ENCODE measurements around the gene TIAM2.
"Not testable (repeated sequence)": the region's sequence is repeated elsewhere in the genome, so short reads cannot be mapped to it uniquely, and the experiment has no call there.

Gene TIAM2

DNA sequence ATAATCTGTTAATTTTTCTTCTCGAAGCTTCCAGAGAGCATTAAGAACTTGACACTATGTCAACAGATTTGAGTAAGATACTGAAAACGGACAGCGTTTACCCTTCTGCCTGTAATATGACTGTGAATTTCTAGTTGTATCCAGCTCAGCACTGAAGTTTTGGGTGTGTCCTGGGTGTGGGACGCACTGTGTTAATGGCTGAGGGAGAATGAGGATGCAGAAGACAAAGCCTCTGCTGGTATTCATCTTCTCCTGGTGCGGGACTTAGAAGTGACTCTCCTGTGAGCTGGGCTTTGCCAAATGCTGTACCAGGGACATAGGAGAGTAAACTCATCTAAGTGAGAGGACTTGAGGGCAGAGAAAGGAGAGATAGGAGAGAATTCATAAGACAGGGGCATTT is 178.4 kb downstream of the TIAM2 start:
- no peak for DNase-seq

DNA sequence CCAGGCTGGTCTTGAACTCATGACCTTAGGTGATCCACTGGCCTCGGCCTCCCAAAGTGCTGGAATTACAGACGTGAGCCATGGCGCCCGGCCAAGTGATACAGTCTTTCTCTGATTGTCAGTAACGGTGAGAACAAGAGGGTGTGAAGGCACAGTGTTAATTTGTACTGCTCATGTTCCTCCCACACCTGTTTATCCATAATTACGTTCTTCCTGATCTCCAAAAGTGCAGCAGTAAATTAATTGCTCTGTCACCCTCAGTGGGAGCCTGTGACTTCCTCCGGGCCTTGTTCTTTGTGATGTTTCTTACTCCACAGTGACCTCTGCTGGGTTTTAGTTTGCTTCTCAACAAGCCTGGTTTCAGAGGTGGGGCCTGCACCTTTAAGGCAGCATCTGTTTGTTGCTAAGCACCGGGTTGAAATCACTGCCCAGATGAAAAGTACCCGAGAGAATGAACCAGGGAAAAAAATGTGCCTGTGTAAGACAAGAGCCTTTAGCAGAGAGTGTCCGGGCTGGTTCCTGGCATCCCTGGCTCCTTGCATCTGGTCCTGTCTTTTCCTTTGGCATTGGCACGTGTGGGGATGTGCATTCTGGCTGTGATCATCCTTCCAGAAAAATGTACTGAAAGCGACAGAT is 179.6 kb downstream of the TIAM2 start:
- DNase-seq, result peak; percentile 27

DNA sequence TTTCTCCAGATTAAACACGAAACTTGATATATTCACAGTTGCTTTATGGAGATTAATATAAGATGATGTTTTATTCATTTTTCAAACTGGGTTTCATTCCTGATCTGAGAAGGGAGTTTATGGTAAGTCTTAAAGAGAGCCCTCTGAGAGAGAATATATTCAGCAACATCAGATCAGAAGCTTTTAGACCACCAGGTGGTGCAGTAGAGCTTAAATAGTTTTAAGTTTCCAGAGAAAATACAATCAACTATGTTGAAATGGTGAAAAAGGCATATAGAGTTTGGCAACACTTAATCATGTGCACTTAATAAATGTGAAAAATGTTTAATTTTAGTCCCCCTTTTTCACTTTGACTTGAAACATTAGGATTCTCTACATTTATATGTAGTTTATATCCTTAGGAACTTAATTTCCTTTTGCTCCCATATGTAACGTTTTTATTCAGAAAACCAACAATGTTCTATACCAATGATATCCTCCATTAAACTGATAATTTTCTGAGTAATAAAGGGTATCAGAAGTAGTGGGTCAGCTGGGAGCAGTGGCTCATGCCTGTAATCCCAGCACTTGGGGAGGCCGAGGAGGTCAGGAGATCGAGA is 182.3 kb downstream of the TIAM2 start:
- DNase-seq, result no peak

DNA sequence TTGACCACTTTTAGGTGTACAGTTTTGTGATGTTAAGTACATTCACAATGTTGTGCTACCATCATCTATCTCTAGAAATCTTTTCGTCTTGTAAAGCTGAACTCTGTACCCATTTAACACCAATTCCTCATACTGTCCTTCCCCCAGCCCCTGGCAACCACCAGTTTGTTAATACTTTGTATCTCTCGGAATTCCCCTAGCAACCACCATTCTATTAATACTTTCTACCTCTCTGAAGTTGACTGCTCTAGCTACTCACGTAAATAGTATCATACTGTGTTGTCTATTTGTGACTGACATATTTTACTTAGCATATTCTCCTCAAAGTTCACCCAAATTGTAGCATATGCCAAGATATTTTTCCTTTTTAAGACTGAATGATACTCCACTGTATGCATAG is 186.4 kb downstream of the TIAM2 start:
- DNase-seq, result no peak

DNA sequence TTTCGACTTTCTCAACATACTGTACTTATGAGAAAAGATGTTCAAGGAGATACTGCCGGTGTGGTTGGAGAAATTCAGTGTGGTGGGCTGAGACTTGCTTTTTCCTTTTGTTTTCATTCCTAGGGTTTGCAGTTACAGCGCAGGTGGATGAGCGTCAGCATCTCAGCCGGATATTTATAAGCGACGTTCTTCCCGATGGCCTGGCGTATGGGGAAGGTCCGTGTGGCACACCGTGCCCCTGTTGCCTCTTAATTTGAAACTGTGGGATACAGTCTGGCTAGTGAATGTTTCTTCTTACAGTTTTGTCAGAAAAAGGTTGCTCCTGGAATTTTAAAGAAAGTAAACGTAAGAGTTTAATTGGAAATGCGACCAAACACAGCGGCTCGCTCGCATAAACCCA is 187.0 kb downstream of the TIAM2 start:
- no peak for DNase-seq

DNA sequence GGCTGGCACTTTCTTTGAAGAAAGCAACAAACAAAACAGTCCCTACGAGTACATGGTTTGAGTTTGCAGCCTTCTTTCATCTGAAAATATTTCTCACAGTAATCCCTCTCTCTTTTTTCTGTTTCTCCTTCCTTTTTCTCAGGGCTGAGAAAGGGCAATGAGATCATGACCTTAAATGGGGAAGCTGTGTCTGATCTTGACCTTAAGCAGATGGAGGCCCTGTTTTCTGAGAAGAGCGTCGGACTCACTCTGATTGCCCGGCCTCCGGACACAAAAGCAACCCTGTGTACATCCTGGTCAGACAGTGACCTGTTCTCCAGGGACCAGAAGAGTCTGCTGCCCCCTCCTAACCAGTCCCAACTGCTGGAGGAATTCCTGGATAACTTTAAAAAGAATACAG is 188.0 kb downstream of the TIAM2 start:
- DNase-seq, result no peak

DNA sequence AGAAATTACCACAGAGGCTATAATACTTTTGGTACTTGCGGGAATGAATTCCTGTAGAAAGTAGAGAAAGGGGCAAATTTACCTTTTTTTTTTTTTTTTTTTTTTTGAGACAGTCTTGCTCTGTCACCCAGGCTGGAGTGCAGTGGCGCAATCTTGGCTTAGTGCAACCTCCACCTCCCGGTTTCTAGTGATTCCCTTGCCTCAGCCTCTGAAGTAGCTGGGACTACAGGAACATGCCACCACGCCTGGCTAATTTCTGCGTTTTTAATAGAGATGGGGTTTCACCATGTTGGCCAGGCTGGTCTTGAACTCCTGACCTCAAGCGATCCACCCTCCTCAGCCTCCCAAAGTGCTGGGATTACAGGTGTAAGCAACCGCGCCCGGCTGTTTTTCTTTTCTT is 189.9 kb downstream of the TIAM2 start:
- DNase-seq, result not testable (repeated sequence)

DNA sequence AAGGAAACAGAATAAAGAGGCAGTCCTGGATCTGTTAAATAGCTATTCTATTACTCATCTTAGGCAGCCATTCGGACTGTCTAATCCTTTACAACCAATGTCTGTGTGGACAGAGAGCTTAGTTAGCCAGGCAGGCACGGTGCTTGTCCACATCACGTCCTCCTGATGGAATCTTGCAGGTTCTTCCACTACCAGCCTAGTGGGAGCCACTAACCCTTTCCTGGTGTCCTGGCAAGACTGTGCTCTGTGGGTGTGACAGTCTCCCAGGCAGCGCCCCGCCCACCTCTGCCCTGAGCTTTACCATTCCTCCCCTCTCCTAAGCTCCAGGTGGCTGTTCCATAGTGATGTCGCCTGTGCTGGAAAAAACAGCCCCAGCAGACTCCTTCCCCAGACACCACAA is 190.4 kb downstream of the TIAM2 start:
- no peak for DNase-seq

DNA sequence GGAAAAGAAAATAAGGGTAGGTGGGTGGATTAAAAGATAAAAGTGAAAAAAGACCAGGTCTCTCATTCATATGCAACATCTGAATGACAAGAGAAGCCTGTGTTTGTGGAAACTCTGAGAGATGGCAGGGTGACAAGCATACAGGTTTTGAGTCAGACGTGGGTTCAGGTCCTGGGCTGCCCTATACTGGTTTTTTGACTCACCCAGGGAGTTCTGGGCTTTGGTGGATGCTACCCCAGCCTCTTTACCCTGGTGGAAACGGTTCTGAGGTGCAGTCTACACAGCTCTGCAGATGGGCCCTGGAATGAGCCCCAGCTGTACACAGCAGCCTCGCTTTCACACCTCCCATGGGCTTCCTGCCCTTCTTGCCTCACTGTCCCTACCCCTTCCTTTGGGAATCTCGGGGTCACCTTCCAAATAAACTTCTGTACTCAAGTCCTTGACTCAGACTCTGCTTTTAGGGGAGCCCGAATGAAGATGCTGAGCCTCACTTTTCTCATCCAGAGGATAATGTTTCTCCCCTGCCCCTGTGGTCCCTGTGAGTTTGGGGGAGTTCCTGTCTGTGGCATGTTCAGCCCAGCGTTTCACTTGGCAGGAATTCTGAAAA is 191.0 kb downstream of the TIAM2 start:
- no peak for DNase-seq

DNA sequence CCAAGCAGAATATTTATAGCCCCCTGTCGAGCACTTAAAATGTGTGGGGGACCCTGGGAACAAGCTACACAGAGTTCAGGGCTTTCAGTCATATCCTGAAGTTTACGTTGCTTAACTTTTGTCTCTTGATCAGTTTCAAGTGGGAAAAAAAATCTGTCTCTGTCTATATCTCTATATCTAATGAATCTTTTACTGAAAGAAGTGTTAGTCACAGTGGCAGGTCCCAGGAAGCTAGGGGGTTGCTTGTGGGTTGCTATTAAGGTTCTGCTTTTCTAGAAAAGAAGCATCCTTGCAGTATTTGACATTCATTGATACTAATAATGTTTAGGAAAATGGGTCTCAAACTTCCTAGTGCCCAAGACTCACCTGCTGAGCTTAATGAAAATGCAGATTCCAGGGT is 192.0 kb downstream of the TIAM2 start:
- no peak for DNase-seq

DNA sequence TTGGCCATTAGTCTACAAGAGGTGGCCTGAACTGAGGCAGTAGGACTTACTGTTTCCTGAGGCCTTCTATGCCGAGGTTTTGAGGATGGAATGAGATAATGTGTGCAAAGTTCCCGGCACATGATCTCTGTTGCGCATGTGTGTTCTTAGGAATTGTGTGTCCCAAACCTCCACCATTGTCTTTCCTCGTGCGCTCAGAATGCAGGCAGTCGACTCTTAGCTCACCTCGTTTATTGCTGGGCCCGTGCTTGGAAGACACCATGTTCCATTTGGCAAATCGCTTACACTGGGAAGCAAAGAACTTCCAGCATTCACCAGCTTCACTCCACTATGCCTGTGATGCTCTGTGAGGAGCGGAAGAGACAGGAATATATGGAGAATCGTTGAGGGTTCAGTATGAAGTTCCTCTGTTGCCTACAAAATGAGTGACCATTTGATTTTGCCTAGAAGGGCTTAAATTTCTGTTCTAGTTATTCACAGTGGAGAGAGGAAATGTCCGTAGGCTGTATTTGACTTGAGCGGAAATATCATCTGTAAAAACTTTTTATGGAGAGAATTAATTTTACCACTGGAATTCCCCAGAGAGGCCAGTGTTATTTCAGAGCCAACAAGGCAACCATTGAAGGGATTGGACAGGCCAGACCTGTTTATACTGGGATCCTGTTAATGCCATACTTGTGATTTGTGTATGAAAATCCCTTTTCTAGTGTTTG is 193.0 kb downstream of the TIAM2 start:
- DNase-seq, result no peak

DNA sequence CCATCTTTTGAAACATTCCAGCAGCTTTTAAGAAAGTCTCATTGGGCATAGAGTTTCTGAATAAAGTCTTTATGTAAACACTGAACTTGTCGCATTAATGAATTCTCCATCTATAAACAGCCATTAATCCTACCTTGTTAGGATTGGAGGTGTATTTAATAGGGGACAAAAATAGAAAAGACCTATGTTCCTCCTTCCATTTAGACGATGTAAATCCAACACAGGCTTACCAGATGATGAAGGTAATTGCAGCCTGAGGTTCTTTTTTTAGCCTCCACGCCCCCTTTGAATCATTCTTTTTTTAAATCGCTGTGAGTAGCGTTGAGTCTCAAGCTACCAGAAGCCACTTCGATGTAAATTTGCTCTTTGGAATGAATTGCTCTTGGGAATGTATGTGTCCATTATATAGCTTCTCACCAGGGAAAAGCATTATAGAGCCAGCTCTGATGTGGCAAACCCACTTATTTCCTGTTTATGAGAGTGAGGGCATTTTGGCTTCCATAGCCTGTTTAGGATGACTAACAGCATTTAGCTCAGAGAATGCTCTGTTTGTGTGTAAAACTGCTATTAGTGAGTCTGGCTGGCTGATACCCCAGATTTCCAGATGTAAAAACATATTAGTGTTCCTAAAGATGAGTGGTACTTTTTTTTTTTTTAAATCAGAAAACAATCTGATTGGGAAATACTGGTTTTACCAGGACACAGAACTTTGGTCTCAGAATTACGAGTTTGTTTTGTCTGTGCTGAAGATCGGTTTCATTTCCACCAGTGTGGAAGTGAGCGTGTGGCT is 193.8 kb downstream of the TIAM2 start:
- DNase-seq, result no peak

DNA sequence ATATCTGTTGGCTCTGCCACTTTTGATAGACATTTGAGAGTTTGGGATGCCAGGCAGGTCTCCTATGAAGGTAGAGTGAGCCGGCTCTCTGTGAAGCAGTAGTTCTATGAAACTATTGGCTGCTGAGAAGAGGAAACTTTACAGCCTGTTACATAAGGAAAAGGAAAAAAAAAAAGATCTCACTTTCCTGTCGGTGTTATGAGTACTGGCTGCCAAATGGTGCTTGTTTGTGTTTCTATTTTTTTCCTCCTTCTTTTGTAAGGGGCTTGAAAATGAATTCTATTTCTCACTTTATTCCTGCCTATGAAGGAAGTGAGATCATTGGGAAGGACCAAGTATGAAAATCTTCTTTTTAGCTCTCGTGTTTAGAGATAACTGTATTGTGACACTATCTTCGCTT is 195.6 kb downstream of the TIAM2 start:
- DNase-seq, result no peak

DNA sequence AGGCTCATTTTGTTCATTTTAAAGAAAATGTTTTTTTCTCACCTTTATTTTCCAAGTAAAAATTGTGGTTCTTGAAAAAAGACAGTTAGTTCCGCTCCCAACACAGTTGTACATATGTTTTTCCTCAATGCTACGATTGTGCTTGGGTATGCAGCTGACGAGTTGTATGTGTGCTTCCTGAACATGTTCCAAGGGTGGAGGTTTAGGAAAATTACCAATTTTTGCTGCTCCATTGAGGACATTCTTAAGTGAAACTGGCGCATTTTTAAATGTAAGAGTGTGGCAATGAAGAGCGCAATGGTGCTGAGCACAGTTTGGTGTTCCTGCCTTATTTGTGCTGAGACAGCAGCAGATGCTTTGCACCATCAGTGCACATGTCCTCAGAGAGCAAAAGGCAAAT is 198.4 kb downstream of the TIAM2 start:
- DNase-seq, result no peak

DNA sequence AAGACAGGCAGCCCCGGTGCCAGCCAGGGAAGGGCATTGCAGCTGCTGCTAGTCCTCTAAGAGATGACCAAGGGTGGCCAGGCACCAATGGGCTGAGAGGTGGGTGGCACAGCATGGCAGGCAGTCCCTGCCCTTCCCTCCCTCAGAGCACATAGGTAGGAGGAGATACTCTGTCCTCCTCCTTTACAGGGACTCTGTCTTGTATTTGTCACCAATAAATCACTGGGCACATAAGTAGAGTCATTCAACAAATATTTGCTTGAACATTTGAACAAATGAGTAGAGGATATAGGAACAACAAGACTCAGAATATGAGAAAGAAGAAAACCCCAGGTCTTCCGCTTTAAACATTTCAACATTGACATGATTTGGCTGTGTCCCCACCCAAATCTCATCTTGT is 199.3 kb downstream of the TIAM2 start:
- DNase-seq, result no peak

DNA sequence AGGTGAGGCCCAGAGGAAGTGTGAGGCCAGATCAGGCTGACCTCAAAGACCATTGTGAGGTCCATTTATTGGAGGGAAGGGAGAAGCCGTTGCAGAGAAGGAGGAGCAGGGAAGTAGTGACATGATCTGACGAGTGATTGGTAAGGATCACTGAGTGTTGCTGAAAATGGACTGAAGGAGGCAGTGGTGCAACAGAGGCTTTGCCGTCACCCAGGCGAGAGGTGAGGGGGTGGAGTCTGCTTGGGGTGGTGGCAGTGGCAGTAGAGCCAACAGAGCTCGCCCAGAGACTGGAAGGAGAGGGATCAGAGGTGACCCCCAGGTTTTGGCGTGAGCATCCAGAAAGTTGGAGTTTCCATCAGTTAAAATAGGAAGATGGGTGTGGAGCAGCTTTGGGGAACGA is 200.8 kb downstream of the TIAM2 start:
- no peak for DNase-seq

DNA sequence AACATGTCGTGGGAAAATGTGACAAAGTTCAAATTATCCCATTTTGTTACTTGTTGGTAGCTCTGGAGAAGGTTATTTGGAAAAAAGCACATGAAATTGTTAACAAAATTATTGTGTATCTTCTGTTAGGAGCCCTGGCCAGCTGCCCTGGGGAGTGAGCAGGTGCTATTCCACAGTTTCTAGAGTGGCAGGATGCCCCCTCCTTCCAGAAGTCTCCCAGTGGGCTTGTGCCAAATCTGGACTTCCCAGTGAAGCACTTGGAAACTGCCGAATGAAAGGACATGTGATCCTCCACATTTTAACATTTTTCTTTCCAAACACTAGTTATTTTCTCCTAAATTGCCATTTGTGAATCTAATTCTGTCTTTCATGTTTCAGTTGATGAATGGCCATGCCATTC is 201.8 kb downstream of the TIAM2 start:
- DNase-seq, result no peak

DNA sequence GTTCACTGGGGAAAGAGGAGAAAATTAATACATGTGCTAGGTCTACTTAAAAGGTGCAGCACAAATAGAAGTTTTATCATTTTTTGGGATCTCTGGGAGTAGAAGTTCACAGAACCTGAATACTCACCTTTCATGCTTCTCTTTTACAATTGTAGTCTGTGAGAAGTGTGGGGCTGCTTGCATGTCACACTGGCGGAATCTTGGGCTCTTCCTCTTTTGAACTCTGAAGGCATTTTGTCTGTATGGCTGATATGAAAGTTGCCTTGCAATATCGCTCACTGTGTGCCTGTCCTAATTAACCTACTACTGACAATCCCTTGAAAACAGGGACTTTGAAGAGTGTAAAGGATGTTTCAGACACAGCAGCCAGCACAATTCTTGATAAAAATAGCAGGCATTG is 202.8 kb downstream of the TIAM2 start:
- no peak for DNase-seq

DNA sequence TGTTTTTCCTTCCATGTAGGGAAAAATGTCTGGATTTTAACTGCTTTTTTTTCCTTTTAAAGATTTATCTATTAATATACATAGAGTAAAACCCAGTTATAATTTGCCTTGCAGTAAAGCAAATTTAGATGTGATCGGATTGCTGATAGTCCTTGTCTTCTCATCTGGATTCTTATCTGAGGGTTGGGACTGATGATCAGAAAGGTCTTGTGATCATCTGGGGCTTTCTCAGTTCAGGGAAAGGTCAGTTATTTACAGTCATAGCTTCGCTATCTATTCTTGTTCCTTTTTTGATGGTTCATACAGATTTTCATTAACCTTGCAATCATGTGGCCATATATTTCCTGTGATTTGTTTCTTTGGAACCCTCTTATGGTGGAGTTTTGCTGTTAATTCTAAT is 204.9 kb downstream of the TIAM2 start:
- DNase-seq, result no peak

DNA sequence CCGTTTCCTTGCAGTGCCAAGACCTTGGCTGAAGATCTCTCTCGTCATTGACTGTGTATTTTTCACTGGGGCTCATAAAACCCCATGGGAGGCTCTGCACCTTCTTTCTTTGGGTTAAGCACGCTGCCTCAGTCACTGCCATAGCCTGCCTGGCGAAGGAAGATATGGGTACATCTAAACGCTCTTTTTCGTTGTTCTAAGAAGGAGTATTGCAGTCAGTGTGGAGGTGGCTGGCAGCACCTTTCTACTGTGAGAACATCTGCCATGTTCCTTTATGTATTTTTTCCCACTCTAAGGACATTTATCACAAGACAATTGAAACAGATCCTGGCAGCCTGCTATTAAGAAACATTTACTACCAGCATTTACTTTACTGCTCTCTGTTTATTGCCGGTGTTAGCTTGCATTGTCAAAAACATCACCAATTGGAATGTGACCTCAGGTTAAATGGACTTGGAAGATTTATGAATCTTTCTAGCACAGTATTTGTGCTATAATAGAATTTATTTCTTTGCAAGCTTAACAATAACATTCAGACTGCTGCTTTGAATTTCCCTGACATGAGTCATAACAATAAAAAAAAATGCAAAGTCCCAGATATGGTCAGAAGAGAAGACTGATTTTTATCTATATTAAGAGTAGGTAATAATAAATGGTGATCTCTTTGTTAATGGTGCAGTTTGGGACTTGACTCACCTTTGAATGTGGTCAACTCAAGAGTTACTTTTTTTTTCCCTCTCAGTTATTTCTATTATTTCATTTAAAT is 206.5 kb downstream of the TIAM2 start:
- DNase-seq, result no peak

DNA sequence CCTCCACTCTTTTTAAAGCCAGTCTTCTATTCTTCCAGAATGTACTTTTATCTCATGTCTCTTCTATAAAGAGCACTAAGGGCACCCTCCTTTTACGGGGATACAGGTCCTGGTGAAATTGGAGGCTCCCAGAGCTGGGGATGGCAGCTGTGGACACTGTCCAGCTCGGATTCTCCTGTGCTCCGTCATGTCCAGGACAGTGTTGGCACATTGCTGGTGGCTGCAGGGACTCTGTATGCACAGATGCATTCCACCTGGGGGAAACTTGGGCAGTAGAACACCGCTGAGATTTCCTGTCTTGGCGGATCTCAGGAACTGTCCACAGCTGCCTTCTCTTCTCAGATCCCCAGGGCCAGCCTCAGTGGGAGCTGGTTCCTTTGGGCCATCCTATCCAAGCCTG is 212.1 kb downstream of the TIAM2 start:
- DNase-seq, result no peak

DNA sequence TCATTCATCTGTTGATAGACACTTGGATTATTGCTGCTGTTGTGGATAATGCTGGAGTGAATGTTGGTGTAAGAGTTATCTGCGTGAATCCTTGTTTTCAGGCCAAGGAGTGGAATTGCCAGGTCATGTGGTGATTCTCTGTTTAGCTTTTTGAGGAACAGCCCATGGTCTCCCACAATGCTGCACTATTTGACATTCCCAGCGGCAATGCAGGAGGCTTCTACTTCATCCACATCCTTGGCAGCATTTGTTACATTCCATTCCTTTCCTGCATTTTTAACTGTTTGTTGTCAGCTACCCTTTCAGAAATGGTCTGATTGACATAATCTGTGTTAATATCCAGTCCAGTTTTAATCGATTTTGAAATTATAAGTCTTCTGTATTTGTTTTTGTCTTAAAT is 217.0 kb downstream of the TIAM2 start:
- no peak for DNase-seq

All from activated T-cell treated with anti-CD3 and anti-CD28 coated beads, Interleukin-2, amount 50 U/mL, for 1 hour (primary cell).